GM19328 (cell line): ENCODE data around the gene ZNF799.
"Not testable (repeated sequence)": the region's sequence is repeated elsewhere in the genome, so short reads cannot be mapped to it uniquely, and the experiment has no call there.

Experiments
- ATAC-seq: cut with Tn5 transposase; IDR thresholded peaks from one replicate; pipeline ENCODE4 v1.9.1; 2021; ENCODE audit warnings: mild to moderate bottlenecking, moderate library complexity; ENCODE audit not compliant: unreplicated experiment

Gene ZNF799

DNA sequence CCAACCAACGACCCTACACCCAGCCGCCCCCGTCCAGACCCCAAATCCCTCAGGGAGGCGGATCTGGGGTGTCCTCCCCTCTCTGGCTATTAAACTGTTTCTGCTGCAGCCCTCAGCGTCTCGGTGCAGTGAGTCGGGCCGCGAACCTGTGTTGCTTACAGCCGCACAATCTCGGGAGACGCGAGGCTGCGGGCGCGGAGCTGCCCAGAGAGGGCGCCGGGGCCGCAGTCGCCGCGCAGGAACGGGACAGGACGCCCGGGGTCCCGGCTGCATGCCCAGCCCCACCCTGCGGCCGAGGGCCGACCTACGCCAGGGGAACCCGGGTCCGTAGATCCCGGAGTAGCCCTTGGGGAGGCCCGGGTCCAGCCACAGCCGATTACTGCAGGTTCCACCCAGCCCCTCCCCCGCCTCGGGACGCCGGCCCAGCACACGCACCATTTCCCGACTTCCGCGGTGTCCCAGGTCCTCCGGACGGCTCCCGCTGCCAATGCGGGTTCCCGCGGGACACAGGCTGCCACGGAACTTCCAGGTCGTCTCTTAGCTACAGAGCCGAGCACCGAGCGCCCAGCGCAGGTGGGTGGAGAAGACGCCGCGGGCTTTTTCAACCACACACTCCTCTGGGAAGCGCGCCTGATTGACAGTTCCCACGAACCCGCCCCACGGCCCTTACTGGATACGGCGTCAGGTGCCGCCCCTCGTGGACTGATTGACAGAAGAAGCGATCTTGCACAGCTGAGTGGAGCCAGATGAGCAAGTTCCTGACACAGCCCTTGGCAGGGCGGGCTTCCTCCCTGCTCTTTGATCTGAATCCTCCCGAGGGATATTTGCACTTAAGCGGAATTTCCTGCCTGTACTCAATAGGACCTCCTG lies at the start of gene ZNF799:
TSS of gene ZNF799 (minus strand) at position 639 of the 870 bp plus-strand sequence. CDS start at position 438, 201 bp downstream.
- peak; percentile 89 for ATAC-seq

DNA sequence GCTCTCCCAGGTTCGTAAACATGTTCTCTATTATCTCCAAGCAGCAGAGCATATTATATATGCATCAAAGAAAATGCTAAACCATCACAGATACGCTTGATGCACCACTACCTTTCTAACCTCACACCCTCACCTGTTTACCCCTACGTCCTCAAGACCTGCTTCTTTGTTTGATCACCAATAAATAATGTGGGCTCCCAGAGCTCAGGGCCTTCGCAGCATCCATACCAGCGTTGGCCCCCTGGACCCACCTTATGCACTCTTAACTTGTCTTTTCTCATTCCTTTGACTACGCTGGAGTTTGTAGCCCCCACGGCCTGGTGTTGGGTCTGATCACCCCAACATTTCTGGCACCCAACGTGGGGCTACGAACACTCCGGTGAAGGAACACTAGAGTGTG lies 49.8 kb upstream of the ZNF799 start:
- ATAC-seq: no peak

DNA sequence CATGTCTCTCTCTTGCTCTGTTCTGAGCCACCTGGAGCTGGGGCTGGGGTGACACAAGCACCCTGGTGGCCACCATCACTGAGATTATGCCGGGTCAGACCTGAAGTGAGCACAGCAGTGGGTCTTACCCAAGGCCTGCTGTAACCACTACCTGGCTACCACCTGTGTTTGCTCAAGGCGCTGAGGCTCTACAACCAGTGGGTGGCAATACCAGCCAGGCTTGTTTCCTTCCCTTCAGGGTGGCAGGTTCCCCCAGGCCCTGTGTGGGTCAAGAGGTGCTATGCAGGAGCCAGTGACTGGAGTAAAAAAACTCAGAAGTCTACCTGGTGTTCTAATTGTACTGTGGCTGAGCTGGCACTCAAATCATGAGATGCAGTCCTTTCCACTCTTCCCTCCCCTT lies 47.7 kb upstream of the ZNF799 start:
- ATAC-seq: no peak

DNA sequence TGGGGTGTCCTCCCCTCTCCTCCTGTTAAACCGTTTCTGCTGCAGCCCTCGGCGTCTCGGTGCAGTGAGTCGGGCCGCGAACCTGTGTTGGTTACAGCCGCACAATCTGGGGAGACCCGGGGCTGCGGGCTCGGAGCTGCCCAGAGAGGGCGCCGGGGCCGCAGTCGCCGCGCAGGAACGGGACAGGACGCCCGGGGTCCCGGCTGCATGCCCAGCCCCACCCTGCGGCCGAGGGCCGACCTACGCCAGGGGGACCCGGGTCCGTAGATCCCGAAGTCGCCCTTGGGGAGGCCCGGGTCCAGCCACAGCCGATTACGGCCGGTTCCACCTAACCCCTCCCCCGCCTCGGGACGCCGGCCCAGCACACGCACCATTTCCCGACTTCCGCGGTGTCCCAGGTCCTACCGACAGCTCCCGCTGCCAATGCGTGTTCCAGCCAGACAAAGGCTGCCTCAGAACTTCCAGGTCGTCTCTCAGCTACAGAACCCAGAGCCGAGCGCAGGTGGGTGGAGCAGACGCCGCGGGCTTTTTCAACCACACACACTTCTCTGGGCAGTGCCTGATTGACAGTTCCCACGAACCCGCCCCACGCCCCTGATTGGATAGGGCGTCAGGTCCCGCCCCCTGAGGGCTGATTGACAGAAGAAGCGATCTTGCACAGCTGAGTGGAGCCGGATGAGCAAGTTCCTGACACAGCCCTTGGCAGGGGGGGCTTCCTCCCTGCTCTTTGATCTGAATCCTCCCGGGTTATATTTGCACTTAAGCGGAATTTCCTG lies 39.7 kb upstream of the ZNF799 start, which contains the start of gene ZNF443:
TSS of gene ZNF443 (minus strand) at position 481 of the 776 bp plus-strand sequence. CDS start at position 374, 107 bp downstream.
- peak; percentile 95 for ATAC-seq

DNA sequence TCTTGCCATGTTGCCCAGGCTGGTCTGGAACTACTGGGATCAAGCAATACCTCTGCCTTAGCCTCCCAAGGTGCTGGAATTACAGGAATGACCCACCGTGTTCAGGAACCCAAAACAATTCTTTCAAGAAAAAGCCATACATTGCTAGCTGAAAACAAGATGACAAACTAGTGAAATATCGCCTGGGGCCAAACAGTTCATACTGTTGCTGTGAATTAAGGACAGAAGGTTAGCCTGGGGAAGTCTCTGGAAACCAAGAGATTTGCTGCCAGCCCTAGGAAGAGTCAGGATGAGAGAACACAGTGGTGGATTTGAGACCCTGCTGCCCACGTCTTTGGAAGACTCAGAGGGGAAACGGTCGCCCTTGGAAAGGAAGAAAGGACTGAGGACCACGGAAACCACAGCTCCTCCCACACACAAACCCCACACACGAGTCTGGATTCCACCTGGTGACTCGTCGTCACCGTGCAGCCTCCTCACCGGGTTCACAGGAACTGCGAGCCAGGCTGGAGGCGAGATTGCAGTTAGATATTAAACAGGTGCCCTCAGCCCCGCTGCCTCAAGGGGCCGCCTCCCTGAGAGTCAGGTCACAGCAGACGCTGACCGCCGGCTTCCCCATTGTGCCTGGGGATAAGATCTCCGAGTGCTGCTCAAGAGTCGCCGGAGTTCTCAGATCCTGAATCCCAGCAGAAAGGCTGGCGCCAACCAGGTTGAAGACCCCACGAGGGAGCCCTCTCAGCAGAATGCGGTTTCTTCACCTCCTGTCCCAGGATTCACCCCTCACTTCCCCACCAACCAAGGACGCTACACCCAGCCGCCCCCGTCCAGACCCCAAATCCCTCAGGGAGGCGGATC lies 38.8 kb upstream of the ZNF799 start:
- ATAC-seq: not testable (repeated sequence)

DNA sequence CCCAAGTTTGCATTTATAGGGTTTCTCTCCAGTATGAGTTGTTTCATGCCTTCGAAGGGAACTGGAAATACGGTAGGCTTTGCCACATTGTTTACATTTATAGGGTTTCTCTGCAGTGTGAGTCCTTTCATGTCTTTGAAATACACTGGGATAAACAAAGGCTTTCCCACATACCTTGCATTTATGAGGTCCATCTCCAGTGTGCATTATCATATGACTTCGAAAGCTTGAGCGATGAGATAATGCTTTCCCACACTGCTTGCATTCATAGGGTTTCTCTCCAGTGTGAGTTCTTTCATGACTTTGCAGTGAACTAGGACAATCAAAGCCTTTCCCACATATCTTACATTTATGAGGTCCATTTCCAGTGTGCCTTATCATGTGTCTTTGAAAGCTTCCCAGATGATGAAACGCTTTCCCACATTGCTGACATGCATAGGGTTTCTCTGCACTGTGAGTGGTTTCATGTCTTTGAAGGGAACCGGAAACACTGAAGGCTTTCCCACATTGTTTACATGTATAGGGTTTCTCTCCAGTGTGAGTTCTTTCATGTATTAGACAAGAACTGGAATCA lies 29.7 kb upstream of the ZNF799 start:
- ATAC-seq: not testable (repeated sequence)

DNA sequence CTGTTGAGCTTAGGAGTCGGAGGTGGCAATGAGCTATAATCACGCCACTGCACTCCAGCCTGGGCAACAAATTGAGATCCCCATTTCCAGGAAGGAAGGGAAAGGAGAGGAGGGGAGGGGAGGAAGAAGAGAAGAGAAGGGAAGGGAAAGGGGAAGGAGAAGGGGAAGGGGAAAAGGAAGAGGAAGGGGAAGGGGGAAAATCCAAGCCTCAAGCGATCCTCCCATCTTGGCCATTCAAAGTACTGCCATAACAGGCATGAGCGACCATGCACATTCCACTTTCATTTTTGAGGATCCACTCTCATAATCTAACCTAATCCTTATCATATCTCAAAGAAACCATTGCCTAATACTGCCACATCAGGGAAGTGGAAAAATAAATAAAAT lies 24.8 kb upstream of the ZNF799 start:
- ATAC-seq: no peak

DNA sequence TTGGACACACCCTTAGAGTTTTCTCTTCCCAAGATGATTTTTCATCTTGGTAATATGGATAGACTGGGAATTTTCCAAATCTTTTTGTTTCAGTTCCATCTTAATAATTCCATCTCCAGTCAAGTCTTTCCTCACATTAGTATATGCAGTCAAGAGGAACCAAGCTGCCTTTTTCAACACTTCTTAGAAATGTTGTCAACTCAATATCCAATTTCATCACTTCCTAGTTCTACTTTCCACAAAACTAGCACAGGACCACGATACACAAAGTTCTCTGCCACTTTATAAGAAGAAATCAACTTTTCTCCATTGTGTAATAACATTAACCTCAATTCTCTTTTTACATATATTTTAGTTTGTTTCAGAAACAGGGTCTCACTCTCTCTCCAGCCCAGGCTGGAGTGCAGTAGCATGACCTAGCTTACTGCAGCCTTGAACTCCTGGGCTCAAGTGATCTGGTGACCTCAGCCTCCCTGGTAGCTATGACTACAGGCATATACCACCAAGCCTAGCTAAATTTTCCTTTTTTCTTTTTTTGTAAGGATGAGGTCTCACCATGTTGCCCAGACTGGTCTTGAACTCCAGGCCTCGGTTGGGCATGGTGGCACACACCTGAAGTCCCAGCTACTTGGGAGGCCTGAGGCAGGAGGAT lies 24.3 kb upstream of the ZNF799 start:
- ATAC-seq: no peak

DNA sequence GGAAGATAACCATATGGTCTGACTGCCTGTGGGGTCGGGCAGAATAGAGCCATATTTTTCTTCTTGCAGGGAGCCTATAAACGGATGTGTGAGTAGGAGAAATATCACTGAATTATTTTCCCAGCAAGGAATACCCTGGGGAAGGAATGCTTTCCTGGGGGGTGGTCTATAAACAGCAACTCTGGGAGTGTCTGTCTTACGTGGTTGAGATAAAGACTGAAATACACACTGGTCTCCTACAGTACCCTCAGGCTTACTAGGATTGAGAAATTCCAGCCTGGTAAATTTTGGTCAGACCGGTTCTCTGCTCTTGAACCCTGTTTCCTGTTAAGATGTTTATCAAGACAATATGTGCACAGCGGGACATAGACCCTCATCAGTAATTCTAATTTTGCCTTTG lies 16.2 kb upstream of the ZNF799 start:
- ATAC-seq: not testable (repeated sequence)

DNA sequence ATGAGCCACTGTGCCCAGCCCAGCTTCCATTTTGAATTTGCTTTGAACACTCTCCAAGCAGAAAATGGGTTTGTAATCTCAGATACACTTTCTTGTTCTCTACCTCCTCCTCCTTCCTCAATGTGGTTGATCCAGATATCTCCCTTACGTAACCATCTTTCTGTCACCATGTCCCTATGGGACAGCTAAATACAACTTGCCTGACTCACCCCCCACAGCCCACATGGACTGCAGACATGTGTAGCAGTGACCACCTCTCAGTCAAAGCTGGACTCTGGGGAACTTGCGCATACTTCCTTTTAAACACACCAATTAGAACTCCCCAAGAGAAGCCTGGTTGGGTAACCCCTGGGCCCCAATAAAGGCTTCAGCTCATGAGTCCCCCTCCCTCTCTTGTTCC lies 10.8 kb upstream of the ZNF799 start:
- no peak for ATAC-seq

DNA sequence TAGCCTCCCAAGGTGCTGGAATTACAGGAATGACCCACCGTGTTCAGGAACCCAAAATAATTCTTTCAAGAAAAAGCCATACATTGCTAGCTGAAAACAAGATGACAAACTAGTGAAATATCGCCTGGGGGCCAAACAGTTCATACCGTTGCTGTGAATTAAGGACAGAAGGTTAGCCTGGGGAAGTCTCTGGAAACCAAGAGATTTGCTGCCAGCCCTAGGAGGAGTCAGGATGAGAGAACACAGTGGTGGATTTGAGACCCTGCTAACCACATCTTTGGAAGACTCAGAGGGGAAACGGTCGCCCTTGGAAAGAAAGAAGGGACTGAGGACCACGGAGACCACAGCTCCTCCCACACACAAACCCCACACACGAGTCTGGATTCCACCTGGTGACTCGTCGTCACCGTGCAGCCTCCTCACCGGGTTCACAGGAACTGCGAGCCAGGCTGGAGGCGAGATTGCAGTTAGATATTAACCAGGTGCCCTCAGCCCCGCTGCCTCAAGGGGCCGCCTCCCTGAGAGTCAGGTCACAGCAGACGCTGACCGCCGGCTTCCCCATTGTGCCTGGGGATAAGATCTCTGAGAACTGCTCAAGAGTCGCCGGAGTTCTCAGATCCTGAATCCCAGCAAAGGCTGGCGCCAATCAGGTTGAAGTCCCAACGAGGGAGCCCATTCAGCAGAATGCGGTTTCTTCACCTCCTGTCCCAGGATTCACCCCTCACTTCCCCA lies 1.0 kb downstream of the ZNF799 start:
- ATAC-seq: peak; percentile 25

DNA sequence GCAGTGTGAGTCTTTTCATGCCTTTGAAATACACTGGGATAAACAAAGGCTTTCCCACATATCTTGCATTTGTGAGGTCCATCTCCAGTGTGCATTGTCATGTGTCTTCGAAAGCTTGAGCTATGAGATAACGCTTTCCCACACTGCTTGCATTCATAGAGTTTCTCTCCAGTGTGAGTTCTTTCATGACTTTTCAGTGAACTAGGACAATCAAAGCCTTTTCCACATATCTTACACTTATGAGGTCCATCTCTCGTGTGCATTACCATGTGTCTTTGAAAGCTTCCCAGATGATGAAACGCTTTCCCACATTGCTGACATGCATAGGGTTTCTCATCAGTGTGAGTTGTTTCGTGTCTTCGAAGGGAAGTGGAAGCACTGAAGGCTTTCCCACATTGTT lies 9.9 kb downstream of the ZNF799 start:
- not testable (repeated sequence) for ATAC-seq

DNA sequence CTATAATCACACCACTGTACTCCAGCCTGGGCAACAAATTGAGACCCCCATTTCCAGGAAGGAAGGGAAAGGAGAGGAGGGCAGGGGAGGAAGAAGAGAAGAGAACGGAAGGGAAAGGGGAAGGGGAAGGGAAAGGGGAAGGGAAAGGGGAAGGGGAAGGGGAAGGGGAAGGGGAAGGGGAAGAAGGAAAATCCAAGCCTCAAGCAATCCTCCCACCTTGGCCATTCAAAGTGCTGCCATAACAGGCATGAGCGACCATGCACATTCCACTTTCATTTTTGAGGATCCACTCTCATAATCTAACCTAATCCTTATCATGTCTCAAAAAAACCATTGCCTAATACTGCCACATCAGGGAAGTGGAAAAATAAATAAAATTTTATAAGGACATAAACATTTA lies 14.7 kb downstream of the ZNF799 start:
- ATAC-seq: not testable (repeated sequence)

DNA sequence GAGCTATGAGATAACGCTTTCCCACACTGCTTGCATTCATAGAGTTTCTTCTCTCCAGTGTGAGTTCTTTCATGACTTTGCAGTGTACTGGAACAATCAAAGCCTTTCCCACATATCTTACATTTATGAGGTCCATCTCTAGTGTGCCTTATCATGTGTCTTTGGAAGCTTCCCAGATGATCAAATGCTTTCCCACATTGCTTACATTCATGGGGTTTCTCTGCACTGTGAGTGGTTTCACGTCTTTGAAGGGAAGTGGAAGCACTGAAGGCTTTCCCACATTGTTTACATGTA lies 20.7 kb downstream of the ZNF799 start:
- no peak for ATAC-seq

DNA sequence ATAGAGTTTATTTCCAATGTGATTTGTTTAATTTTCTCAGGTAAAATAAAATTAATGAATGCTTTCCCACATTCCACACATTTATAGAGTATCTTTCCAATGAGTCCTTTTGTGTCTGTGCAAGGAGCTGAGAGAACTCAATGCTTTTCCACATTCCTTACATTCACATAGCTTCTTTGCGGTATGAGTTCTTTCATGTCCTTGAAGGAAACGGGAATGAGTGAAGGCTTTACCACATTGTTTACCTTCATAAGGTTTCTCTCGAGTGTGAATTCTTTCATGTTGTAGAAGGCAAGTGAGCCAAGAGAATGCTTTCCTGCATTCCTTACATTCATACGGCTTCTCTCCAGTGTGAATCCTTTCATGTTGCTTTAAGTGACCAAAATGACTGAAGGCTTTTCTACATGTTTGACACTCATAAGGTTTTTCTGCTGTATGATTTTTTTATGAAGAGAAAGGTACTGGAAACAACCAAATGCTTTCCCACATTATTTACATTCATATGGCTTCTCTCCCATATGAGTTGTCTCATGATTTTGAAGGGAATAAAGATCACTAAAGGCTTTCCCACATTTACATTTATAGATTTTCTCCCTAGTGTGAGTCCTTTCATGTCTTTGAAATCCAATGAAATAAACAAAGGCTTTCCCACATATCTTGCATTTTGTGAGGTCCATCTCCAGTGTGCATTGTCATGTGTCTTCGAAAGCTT lies 21.2 kb downstream of the ZNF799 start:
- ATAC-seq: no peak

DNA sequence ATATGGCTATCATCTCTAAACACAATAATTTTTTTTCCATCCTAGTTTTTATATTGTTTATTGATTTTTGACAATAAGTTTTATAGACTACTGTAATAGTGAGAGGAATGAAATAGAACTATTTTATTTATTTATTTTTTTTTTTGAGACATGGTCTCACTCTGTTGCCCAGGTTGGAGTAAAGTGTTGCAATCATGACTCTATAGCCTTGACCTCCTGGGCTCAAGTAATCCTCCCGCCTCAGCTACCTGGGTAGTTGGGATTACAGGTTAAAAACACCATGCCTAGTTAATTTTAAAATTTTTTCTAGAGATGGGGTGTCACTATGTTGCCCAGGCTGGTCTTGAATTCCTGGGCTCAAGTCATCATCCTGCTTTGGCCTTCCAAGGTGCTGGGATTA lies 27.0 kb downstream of the ZNF799 start:
- no peak for ATAC-seq

DNA sequence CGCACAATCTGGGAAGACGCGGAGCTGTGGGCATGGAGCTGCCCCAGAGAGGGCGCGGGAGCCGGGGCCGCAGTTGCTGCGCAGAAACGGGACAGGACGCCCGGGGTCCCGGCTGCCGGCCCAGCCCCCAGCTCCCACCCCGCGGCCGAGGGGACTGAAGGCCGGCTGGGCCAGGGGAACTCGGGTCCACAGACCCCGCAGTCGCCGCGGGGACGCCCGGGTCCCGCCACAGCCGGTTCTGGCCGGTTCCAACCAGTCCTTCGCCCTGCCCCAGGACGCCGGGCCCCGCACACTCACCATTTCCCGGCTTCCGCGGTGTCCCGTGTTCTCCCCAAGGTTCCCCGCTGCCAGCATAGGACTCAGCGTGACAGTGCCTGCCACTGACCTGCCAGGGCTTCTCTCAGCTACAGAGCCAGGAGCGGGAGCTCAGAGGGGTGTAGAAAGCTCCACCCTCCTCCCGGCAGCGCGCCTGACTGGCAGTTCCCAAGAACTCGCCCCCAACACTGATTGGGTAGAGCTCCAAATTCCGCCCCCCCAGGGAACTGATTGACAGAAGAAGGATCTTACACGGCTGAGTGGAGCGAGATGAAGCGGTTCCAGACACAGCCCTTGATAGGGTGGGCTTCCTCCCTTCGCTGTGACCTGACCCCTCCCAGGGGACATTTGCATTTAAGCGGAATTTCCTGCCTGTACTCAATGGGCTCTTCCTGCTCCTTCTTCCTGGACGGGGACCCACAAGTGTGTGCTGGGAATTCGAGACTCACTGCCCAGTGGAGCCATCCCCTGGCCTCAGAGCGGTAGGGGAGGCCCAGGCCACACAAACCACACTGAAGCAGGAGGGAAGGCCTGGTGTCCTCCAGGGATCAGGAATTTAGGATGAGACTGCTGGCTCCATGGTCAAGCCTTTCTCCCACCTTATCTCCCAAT lies 35.6 kb downstream of the ZNF799 start, which contains the start of gene ZNF442:
TSS of gene ZNF442 (minus strand) at position 448 of the 927 bp plus-strand sequence. CDS start 2,052 bp downstream, outside the sequence.
- ATAC-seq: peak; percentile 76
